ENCODE results near the gene ENTPD8. TPM values are rescaled to one million over a fixed set of nuclear protein-coding genes. Genes with fewer than 3 reads are reported as not detected.

ENTPD8 gene
- total and polyA plus RNA-seq, 4 donors: 0.08 to 0.45 (median 0.21) TPM

- Histone ChIP-seq H3K36me3 (ENCODE audit: control insufficient read depth in 4 of 4, insufficient read depth in 4 of 4, low read length in 4 of 4) (peaks cover 0 to 3% (median 0%) of the 10 kb centered on the region in 4 donors), H3K27me3 (ENCODE audit: control insufficient read depth in 3 of 3, insufficient read depth in 3 of 3, low read length in 2 of 3) (no peaks in the 10 kb centered on the region), H3K9ac (ENCODE audit: insufficient read depth in 1 of 2, low read length in 2 of 2) (no peak overlapping the region), H3K27ac (ENCODE audit: low read depth in 1 of 2, low read length in 1 of 2) (no peak overlapping the region), H3K4me3 (no peak overlapping the region), H3K9me3 (ENCODE audit: control insufficient read depth in 4 of 4, insufficient read depth in 3 of 4, low read length in 3 of 4) (no peaks in the 10 kb centered on the region), H3K4me1 (ENCODE audit: control insufficient read depth in 5 of 5, insufficient read depth in 5 of 5, low read length in 5 of 5) (peaks cover 0 to 11% (median 0%) of the 10 kb centered on the region in 5 donors)
- DNase-seq: no peak
- 97 to 98% methylated on average over 5 of the region's 5 CpGs for WGBS, 2 donors
- no peak for ATAC-seq (ENCODE audit: insufficient read depth, low FRiP score)
- no peak for TF ChIP-seq CTCF (IDR thresholded peaks at IDR 0.05; ENCODE audit: control extremely low read depth, extremely low read depth)
These were observed 25.7 kb downstream of the ENTPD8 start for GRCh38 chr9:137415451-137415850.

- ATAC-seq (ENCODE audit: insufficient read depth, low FRiP score) (no peak), DNase-seq (no peak)
- H3K9me3 ChIP-seq (ENCODE audit: control insufficient read depth in 4 of 4, insufficient read depth in 3 of 4, low read length in 3 of 4): no peaks in the 10 kb centered on the region
- no peak overlapping the region for H3K9ac ChIP-seq (ENCODE audit: insufficient read depth in 1 of 2, low read length in 2 of 2)
- TF ChIP-seq CTCF (IDR thresholded peaks at IDR 0.05; ENCODE audit: control extremely low read depth, extremely low read depth): no peak
- no peaks in the 10 kb centered on the region for H3K27me3 ChIP-seq (ENCODE audit: control insufficient read depth in 3 of 3, insufficient read depth in 3 of 3, low read length in 2 of 3)
- H3K4me3 ChIP-seq: no peak overlapping the region
- H3K27ac ChIP-seq (ENCODE audit: low read depth in 1 of 2, low read length in 1 of 2): peak overlapping the region; percentile 26 to 43
- peaks cover 0 to 5% (median 0%) of the 10 kb centered on the region in 4 donors for H3K36me3 ChIP-seq (ENCODE audit: control insufficient read depth in 4 of 4, insufficient read depth in 4 of 4, low read length in 4 of 4)
- WGBS, 2 donors: 81 to 90% methylated on average over 10 of the region's 10 CpGs
- H3K4me1 ChIP-seq (ENCODE audit: control insufficient read depth in 5 of 5, insufficient read depth in 5 of 5, low read length in 5 of 5): peaks cover 0 to 12% (median under 1%) of the 10 kb centered on the region in 5 donors
These were observed 28.7 kb downstream of the ENTPD8 start for GRCh38 chr9:137412431-137412830.

- H3K4me3 ChIP-seq: no peak overlapping the region
- H3K4me1 ChIP-seq (ENCODE audit: control insufficient read depth in 5 of 5, insufficient read depth in 5 of 5, low read length in 5 of 5): peaks cover 0 to 15% (median 3%) of the 10 kb centered on the region in 5 donors
- H3K36me3 ChIP-seq (ENCODE audit: control insufficient read depth in 4 of 4, insufficient read depth in 4 of 4, low read length in 4 of 4): peaks cover 0 to 2% (median 0%) of the 10 kb centered on the region in 4 donors
- peak overlapping the region; percentile 75 to 82 for H3K27ac ChIP-seq (ENCODE audit: low read depth in 1 of 2, low read length in 1 of 2)
- H3K9ac ChIP-seq (ENCODE audit: insufficient read depth in 1 of 2, low read length in 2 of 2): no peak overlapping the region
- TF ChIP-seq CTCF (IDR thresholded peaks at IDR 0.05; ENCODE audit: control extremely low read depth, extremely low read depth): no peak
- WGBS, 2 donors: 20 to 30% methylated on average over 23 to 29 of the region's 30 CpGs
- DNase-seq (peak; percentile 26 to 61 (median 41)), ATAC-seq (ENCODE audit: insufficient read depth, low FRiP score) (peak; percentile 61)
- no peaks in the 10 kb centered on the region for H3K9me3 ChIP-seq (ENCODE audit: control insufficient read depth in 4 of 4, insufficient read depth in 3 of 4, low read length in 3 of 4)
- H3K27me3 ChIP-seq (ENCODE audit: control insufficient read depth in 3 of 3, insufficient read depth in 3 of 3, low read length in 2 of 3): no peaks in the 10 kb centered on the region
These were observed 29.3 kb downstream of the ENTPD8 start for GRCh38 chr9:137411645-137412380.

Data from lung (tissue), 12 donors.